Cerebellar nuclear complex (tissue), 1 donor: ENCODE data around the gene C1orf198.

Experiments
- DNase-seq, 2 experiments: peaks; one replicate each; lab custom pipeline; 2025; lab: John Stamatoyannopoulos, UW

C1orf198 gene

GRCh38 chr1:230833511-230833910 lies 34.8 kb downstream of the C1orf198 start:
- DNase-seq, result no peak

GRCh38 chr1:230832476-230832875 lies 35.8 kb downstream of the C1orf198 start:
- DNase-seq, result no peak

- no peak for DNase-seq
These were observed 36.5 kb downstream of the C1orf198 start for GRCh38 chr1:230831771-230832170.

GRCh38 chr1:230828421-230828820 lies 39.9 kb downstream of the C1orf198 start:
- no peak for DNase-seq

- no peak for DNase-seq
These were observed 40.5 kb downstream of the C1orf198 start for GRCh38 chr1:230827801-230828200.

GRCh38 chr1:230827081-230827681 lies 41.1 kb downstream of the C1orf198 start:
- no peak for DNase-seq

- no peak for DNase-seq
These were observed 42.0 kb downstream of the C1orf198 start for GRCh38 chr1:230826166-230826875.

GRCh38 chr1:230825761-230826160 lies 42.6 kb downstream of the C1orf198 start:
- no peak for DNase-seq

GRCh38 chr1:230824919-230825721 lies 43.2 kb downstream of the C1orf198 start:
- no peak for DNase-seq

- no peak for DNase-seq
These were observed 43.8 kb downstream of the C1orf198 start for GRCh38 chr1:230824551-230824918.

- DNase-seq, result no peak
These were observed 44.4 kb downstream of the C1orf198 start for GRCh38 chr1:230823931-230824381.

- no peak for DNase-seq
These were observed 44.9 kb downstream of the C1orf198 start for GRCh38 chr1:230823426-230823825.

- no peak for DNase-seq
These were observed 46.2 kb downstream of the C1orf198 start for GRCh38 chr1:230822092-230822581.

GRCh38 chr1:230821346-230821745 lies 47.0 kb downstream of the C1orf198 start:
- no peak for DNase-seq

- no peak for DNase-seq
These were observed 47.8 kb downstream of the C1orf198 start for GRCh38 chr1:230820568-230820967.

GRCh38 chr1:230819976-230820375 lies 48.3 kb downstream of the C1orf198 start:
- no peak for DNase-seq

GRCh38 chr1:230818901-230819300 lies 49.4 kb downstream of the C1orf198 start:
- no peak for DNase-seq

GRCh38 chr1:230818367-230818766 lies 50.0 kb downstream of the C1orf198 start:
- DNase-seq, result no peak

- no peak for DNase-seq
These were observed 52.3 kb downstream of the C1orf198 start for GRCh38 chr1:230816018-230816417.

GRCh38 chr1:230814949-230815692 lies 53.2 kb downstream of the C1orf198 start:
- no peak for DNase-seq

GRCh38 chr1:230812568-230812967 lies 55.8 kb downstream of the C1orf198 start:
- no peak for DNase-seq
